MM.1S (cell line): ENCODE data around the gene ATG14.

Experiments used
- EZH2 ChIP-seq: fragments of 300-600 bp; sonication (generic); optimal IDR thresholded peaks from 2 replicates; pipeline ENCODE3; 2017; ENCODE audit warnings: low read depth, mild to moderate bottlenecking, antibody characterized with exemption, low read length, mixed read lengths
- TF ChIP-seq, protein P1 (sequence below): fragments of 300-600 bp; sonication (generic); IDR thresholded peaks from 2 replicates; pipeline ENCODE4 v1.5.1; 2016; ENCODE audit warnings: antibody characterized with exemption, low read length, mixed read lengths

DNA sequence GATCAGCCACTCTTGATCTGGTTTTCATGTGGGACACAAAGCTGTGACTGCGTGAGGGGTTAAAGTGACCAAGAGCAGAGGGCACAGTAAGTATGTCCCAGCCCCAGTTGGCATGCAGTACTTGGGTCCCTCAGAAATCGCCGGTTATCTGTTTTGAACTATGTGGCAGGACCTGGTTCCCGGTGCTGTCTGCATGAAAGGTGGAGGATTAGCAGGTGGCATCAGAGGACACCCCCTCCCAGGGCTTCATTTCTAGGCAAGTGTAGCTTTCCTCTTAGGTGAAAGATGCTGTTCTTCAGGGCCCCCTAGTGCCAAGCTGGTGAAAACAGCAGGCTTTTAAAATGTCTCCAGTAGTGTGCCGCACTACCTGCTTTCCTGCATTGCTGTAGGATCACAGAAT is 57.1 kb downstream of the ATG14 start:
- TF ChIP-seq EZH2: no peak
- TF ChIP-seq, protein P1, sequence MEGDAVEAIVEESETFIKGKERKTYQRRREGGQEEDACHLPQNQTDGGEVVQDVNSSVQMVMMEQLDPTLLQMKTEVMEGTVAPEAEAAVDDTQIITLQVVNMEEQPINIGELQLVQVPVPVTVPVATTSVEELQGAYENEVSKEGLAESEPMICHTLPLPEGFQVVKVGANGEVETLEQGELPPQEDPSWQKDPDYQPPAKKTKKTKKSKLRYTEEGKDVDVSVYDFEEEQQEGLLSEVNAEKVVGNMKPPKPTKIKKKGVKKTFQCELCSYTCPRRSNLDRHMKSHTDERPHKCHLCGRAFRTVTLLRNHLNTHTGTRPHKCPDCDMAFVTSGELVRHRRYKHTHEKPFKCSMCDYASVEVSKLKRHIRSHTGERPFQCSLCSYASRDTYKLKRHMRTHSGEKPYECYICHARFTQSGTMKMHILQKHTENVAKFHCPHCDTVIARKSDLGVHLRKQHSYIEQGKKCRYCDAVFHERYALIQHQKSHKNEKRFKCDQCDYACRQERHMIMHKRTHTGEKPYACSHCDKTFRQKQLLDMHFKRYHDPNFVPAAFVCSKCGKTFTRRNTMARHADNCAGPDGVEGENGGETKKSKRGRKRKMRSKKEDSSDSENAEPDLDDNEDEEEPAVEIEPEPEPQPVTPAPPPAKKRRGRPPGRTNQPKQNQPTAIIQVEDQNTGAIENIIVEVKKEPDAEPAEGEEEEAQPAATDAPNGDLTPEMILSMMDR: peak; percentile 49
